ENCODE measurements around the gene OR2V1.
"Not testable (repeated sequence)": the region's sequence is repeated elsewhere in the genome, so short reads cannot be mapped to it uniquely, and the experiment has no call there.

Gene OR2V1

GRCh38 chr5:181133083-181133482 lies 2.1 kb upstream of the OR2V1 start:
- no peak overlapping the region for H3K27ac Mint-ChIP-seq (ENCODE audit: low read depth)
- no peaks in the 10 kb centered on the region for H3K9me3 Mint-ChIP-seq
- no peak overlapping the region for H3K4me3 Mint-ChIP-seq
- no peak for ATAC-seq (replicated peaks; ENCODE audit: extremely low read depth, poor library complexity, severe bottlenecking)
- no peaks in the 10 kb centered on the region for H3K36me3 Mint-ChIP-seq (ENCODE audit: insufficient read depth)
- no peaks in the 10 kb centered on the region for H3K4me1 Mint-ChIP-seq
- H3K27me3 Mint-ChIP-seq = peaks cover 67% of the 10 kb centered on the region
- no peak for DNase-seq (ENCODE audit: low spot score in 2 of 2)

DNA sequence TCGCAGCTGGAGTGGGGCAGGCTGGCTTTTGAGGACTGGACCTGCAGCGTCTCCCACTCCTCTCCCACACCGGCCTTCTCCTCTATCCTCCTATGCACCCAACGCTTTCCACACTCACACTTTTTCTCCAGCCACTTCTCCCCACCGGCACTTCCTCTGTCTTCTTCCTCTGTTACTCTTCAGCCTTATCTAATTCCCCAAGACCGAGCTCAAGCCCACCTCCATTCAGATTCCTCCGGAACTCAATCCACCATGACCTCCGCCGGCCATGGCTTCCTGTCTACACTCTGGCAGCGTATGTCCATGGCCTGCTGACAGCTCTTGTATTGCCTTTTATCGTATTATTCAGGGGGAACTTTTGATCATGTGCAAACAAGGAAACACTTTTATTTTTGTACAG lies 545 bp upstream of the OR2V1 start:
- Mint-ChIP-seq H3K4me1 (no peaks in the 10 kb centered on the region), H3K4me3 (no peak overlapping the region), H3K27me3 (peaks cover 80% of the 10 kb centered on the region), H3K27ac (ENCODE audit: low read depth) (no peak overlapping the region), H3K36me3 (ENCODE audit: insufficient read depth) (no peaks in the 10 kb centered on the region), H3K9me3 (no peaks in the 10 kb centered on the region)
- ATAC-seq (replicated peaks; ENCODE audit: extremely low read depth, poor library complexity, severe bottlenecking) = no peak
- no peak for DNase-seq (ENCODE audit: low spot score in 2 of 2)

- H3K27me3 Mint-ChIP-seq = peaks cover 82% of the 10 kb centered on the region
- not testable (repeated sequence) for ATAC-seq (replicated peaks; ENCODE audit: extremely low read depth, poor library complexity, severe bottlenecking); H3K27ac Mint-ChIP-seq (ENCODE audit: low read depth); H3K36me3 Mint-ChIP-seq (ENCODE audit: insufficient read depth); DNase-seq (ENCODE audit: low spot score in 2 of 2); H3K9me3 Mint-ChIP-seq; H3K4me3 Mint-ChIP-seq; H3K4me1 Mint-ChIP-seq
Measured at GRCh38 chr5:181130081-181130480, 888 bp downstream of the OR2V1 start.

DNA sequence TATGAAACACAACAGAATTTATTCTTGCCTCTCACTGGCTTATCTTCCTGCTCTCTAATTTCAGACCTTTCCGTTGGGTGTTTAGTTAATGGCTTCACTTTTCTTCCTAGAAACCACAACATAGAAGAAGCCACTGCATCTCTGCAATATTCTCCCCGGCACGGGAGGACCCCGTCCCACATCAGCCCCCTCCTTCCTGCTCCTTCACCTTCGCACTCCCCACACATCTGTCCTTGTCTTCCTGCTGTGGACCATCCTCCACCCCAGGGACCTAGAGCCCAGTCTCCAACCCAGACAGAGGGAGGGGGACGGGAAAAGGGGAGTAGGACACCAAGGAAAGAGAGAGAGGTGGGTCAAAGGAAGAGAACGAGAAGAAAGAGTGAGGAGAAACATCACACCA lies 1.4 kb downstream of the OR2V1 start:
- DNase-seq (ENCODE audit: low spot score in 2 of 2) = no peak
- Mint-ChIP-seq H3K9me3 (no peaks in the 10 kb centered on the region), H3K4me3 (no peak overlapping the region), H3K36me3 (ENCODE audit: insufficient read depth) (no peaks in the 10 kb centered on the region), H3K27me3 (peaks cover 82% of the 10 kb centered on the region), H3K4me1 (no peaks in the 10 kb centered on the region), H3K27ac (ENCODE audit: low read depth) (no peak overlapping the region)
- ATAC-seq (replicated peaks; ENCODE audit: extremely low read depth, poor library complexity, severe bottlenecking) = no peak

GRCh38 chr5:181127907-181128626 lies 2.9 kb downstream of the OR2V1 start:
- Mint-ChIP-seq H3K9me3 (no peaks in the 10 kb centered on the region), H3K27me3 (peaks cover 76% of the 10 kb centered on the region), H3K4me3 (no peak overlapping the region), H3K36me3 (ENCODE audit: insufficient read depth) (no peaks in the 10 kb centered on the region), H3K27ac (ENCODE audit: low read depth) (no peak overlapping the region), H3K4me1 (no peaks in the 10 kb centered on the region)
- ATAC-seq (replicated peaks; ENCODE audit: extremely low read depth, poor library complexity, severe bottlenecking) (no peak), DNase-seq (ENCODE audit: low spot score in 2 of 2) (no peak)

DNA sequence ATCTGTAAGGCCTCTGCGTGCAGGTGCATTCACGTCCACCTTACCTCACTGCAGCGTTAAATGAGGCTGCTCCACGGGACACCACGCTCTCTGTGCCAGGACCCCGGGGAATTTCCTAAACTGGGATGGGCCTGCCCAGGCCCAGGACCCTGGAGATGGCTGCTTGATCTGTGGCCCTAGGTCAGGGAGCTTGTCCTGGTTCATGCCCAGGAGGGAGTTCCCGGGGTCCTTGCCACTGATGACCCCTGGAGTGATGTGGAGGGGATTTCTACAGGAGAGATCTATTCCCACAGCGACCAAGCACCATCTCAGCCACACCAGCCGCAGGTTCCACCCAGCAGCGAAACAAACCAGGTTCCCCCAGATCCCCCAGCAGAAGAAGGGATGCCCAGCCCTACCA lies 3.5 kb downstream of the OR2V1 start:
- no peak for ATAC-seq (replicated peaks; ENCODE audit: extremely low read depth, poor library complexity, severe bottlenecking)
- H3K9me3 Mint-ChIP-seq = no peaks in the 10 kb centered on the region
- H3K4me3 Mint-ChIP-seq = no peak overlapping the region
- no peak for DNase-seq (ENCODE audit: low spot score in 2 of 2)
- peaks cover 76% of the 10 kb centered on the region for H3K27me3 Mint-ChIP-seq
- no peak overlapping the region for H3K27ac Mint-ChIP-seq (ENCODE audit: low read depth)
- no peaks in the 10 kb centered on the region for H3K4me1 Mint-ChIP-seq
- H3K36me3 Mint-ChIP-seq (ENCODE audit: insufficient read depth) = no peaks in the 10 kb centered on the region

- ATAC-seq (replicated peaks; ENCODE audit: extremely low read depth, poor library complexity, severe bottlenecking) (no peak), DNase-seq (ENCODE audit: low spot score in 2 of 2) (no peak)
- H3K4me1 Mint-ChIP-seq = no peaks in the 10 kb centered on the region
- peaks cover 76% of the 10 kb centered on the region for H3K27me3 Mint-ChIP-seq
- no peaks in the 10 kb centered on the region for H3K36me3 Mint-ChIP-seq (ENCODE audit: insufficient read depth)
- no peaks in the 10 kb centered on the region for H3K9me3 Mint-ChIP-seq
- H3K4me3 Mint-ChIP-seq = no peak overlapping the region
- no peak overlapping the region for H3K27ac Mint-ChIP-seq (ENCODE audit: low read depth)
Measured at GRCh38 chr5:181126841-181127240, 4.1 kb downstream of the OR2V1 start.

- Mint-ChIP-seq H3K4me3 (no peak overlapping the region), H3K27me3 (peaks cover 83% of the 10 kb centered on the region), H3K9me3 (no peaks in the 10 kb centered on the region), H3K27ac (ENCODE audit: low read depth) (no peak overlapping the region), H3K36me3 (ENCODE audit: insufficient read depth) (no peaks in the 10 kb centered on the region), H3K4me1 (no peaks in the 10 kb centered on the region)
- ATAC-seq (replicated peaks; ENCODE audit: extremely low read depth, poor library complexity, severe bottlenecking) (no peak), DNase-seq (ENCODE audit: low spot score in 2 of 2) (no peak)
Measured at GRCh38 chr5:181124526-181124925, 6.4 kb downstream of the OR2V1 start.

GRCh38 chr5:181121675-181122561 lies 9.1 kb downstream of the OR2V1 start:
- ATAC-seq (replicated peaks; ENCODE audit: extremely low read depth, poor library complexity, severe bottlenecking) (no peak), DNase-seq (ENCODE audit: low spot score in 2 of 2) (no peak)
- Mint-ChIP-seq H3K27ac (ENCODE audit: low read depth) (no peak overlapping the region), H3K4me1 (no peaks in the 10 kb centered on the region), H3K27me3 (peaks cover 86% of the 10 kb centered on the region), H3K4me3 (no peak overlapping the region), H3K9me3 (no peaks in the 10 kb centered on the region), H3K36me3 (ENCODE audit: insufficient read depth) (no peaks in the 10 kb centered on the region)

DNA sequence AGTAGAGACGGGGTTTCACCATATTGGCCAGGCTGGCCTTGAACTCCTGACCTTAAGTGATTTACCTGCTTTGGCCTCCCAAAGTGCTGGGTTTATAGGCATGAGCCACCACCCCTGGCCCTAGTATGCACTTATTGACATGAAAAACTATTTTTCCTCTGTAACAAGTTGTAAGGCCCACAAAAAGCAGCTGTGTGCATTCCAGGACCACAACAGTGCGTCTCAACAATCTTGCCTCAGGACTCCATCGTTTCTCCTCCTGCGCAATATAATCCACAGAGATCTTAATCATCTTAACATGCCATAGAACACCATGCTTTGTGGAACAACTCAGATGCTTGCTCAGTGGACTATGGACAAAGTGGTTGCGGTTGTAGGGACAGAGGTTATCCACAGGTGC lies 10.2 kb downstream of the OR2V1 start:
- no peaks in the 10 kb centered on the region for H3K9me3 Mint-ChIP-seq
- no peak overlapping the region for H3K27ac Mint-ChIP-seq (ENCODE audit: low read depth)
- no peaks in the 10 kb centered on the region for H3K4me1 Mint-ChIP-seq
- DNase-seq (ENCODE audit: low spot score in 2 of 2) (no peak), ATAC-seq (replicated peaks; ENCODE audit: extremely low read depth, poor library complexity, severe bottlenecking) (no peak)
- H3K27me3 Mint-ChIP-seq = peaks cover 87% of the 10 kb centered on the region
- no peak overlapping the region for H3K4me3 Mint-ChIP-seq
- H3K36me3 Mint-ChIP-seq (ENCODE audit: insufficient read depth) = peaks cover 1% of the 10 kb centered on the region

- Mint-ChIP-seq H3K4me1 (no peaks in the 10 kb centered on the region), H3K36me3 (ENCODE audit: insufficient read depth) (peaks cover 1% of the 10 kb centered on the region), H3K4me3 (no peak overlapping the region), H3K9me3 (no peaks in the 10 kb centered on the region), H3K27ac (ENCODE audit: low read depth) (no peak overlapping the region), H3K27me3 (peaks cover 89% of the 10 kb centered on the region)
- DNase-seq (ENCODE audit: low spot score in 2 of 2) = no peak
- no peak for ATAC-seq (replicated peaks; ENCODE audit: extremely low read depth, poor library complexity, severe bottlenecking)
Measured at GRCh38 chr5:181120306-181120705, 10.7 kb downstream of the OR2V1 start.

GRCh38 chr5:181119105-181119504 lies 11.9 kb downstream of the OR2V1 start:
- Mint-ChIP-seq H3K27me3 (peaks cover 92% of the 10 kb centered on the region), H3K4me3 (no peak overlapping the region), H3K9me3 (no peaks in the 10 kb centered on the region), H3K4me1 (no peaks in the 10 kb centered on the region), H3K27ac (ENCODE audit: low read depth) (no peak overlapping the region), H3K36me3 (ENCODE audit: insufficient read depth) (peaks cover 5% of the 10 kb centered on the region)
- DNase-seq (ENCODE audit: low spot score in 2 of 2) (no peak), ATAC-seq (replicated peaks; ENCODE audit: extremely low read depth, poor library complexity, severe bottlenecking) (no peak)

DNA sequence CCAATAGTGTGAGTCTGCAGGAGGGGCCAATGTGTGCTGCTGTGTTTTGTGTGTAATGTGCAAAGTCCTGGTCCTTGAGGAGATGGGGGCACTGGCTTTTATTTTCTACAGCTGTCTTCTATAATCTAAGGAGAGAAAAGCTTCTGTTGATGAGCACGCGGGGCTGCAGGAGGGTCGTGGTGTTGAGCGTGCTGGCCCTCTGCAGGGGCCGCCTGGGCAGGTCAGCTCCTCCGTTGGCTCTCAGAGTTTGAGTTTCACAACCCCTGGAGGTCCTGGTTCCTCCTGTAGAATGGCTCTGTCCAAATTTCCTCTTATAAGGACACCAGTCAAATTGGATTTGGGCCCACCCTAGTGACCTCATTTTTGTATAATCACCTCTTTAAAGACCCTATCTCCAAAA lies 12.6 kb downstream of the OR2V1 start:
- H3K9me3 Mint-ChIP-seq = no peaks in the 10 kb centered on the region

More for the DNA sequence above, 12.6 kb downstream of the OR2V1 start:
- H3K27ac Mint-ChIP-seq (ENCODE audit: low read depth) = no peak overlapping the region
- no peaks in the 10 kb centered on the region for H3K4me1 Mint-ChIP-seq
- no peak for ATAC-seq (replicated peaks; ENCODE audit: extremely low read depth, poor library complexity, severe bottlenecking)
- DNase-seq (ENCODE audit: low spot score in 2 of 2) = no peak
- peaks cover 97% of the 10 kb centered on the region for H3K27me3 Mint-ChIP-seq
- no peak overlapping the region for H3K4me3 Mint-ChIP-seq
- H3K36me3 Mint-ChIP-seq (ENCODE audit: insufficient read depth) = peaks cover 5% of the 10 kb centered on the region

Measured in central memory CD8-positive, alpha-beta T cell (primary cell).